A549 (cell line): Measurements from ENCODE around the gene MAPRE3.

ENCODE experiments used
- CTCF ChIP-seq: fragments of >200 bp; sonication (Bioruptor Twin); formaldehyde crosslinking; IDR thresholded peaks from 3 replicates; pipeline ENCODE4 v1.5.1; 2016
- HDAC2 ChIP-seq: fragments of 200-600 bp; sonication (generic); IDR thresholded peaks from 2 replicates; pipeline ENCODE4 v1.6.1; 2016
- HMGXB4 ChIP-seq: fragments of 250-450 bp; sonication (Bioruptor Pico); IDR thresholded peaks from 2 replicates; pipeline ENCODE4 v1.5.0; 2021; ENCODE audit warnings: mild to moderate bottlenecking, moderate library complexity, borderline replicate concordance
- JUN ChIP-seq, 2 experiments: fragments of >200 bp; sonication (Bioruptor Twin); formaldehyde crosslinking; IDR thresholded peaks; 2 replicates in 1 of 2; 3 replicates in 1 of 2; pipeline ENCODE4 v1.6.1; 2016 to 2017
- POLR2A ChIP-seq: IDR thresholded peaks from 2 replicates; pipeline ENCODE4 v1.6.1; 2012; ENCODE audit warnings: mild to moderate bottlenecking, low read length
- RCOR1 ChIP-seq: fragments of 150-350 bp; IDR thresholded peaks from 2 replicates; pipeline ENCODE4 v1.6.1; 2014; ENCODE audit warnings: antibody characterized with exemption, low read length, low read depth
- REST ChIP-seq: fragments of 200-600 bp; sonication (generic); IDR thresholded peaks from 2 replicates; pipeline ENCODE4 v1.6.1; 2016; ENCODE audit warnings: antibody characterized with exemption, mild to moderate bottlenecking, moderate library complexity
- USF2 ChIP-seq: fragments of 450-650 bp; IDR thresholded peaks from 2 replicates; pipeline ENCODE4 v1.6.1; 2014; ENCODE audit warnings: antibody characterized with exemption
- ZFP36 ChIP-seq: fragments of 450-650 bp; IDR thresholded peaks from 2 replicates; pipeline ENCODE4 v1.6.1; 2014; ENCODE audit warnings: borderline replicate concordance; ENCODE audit not compliant: partially characterized antibody
- ZSCAN20 ChIP-seq: fragments of 250-450 bp; sonication (Bioruptor Pico); IDR thresholded peaks from 2 replicates; pipeline ENCODE4 v1.8.0; 2022; ENCODE audit warnings: mild to moderate bottlenecking, moderate library complexity

GRCh38 chr2:26952374-26952773 is 18.1 kb upstream of the MAPRE3 start:
- no peak for TF ChIP-seq REST
- no peak for TF ChIP-seq JUN (IDR thresholded peaks at IDR 0.05)
- TF ChIP-seq POLR2A, result no peak
- no peak for TF ChIP-seq CTCF
- no peak for TF ChIP-seq RCOR1
- no peak for TF ChIP-seq HDAC2
- no peak for TF ChIP-seq ZFP36
- TF ChIP-seq USF2, result no peak
- no peak for TF ChIP-seq ZSCAN20 (CRISPR knock-in tag)
- TF ChIP-seq HMGXB4, result no peak
